ENCODE measurements around the gene PTPN6.

- no peak for TF ChIP-seq CTCF (IDR thresholded peaks at IDR 0.05; ENCODE audit: low read depth, low read length, poor library complexity, severe bottlenecking)
- TF ChIP-seq EZH2phosphoT487 (IDR thresholded peaks at IDR 0.05; ENCODE audit: borderline replicate concordance, low read length) = no peak
Measured at GRCh38 chr12:6975297-6976032, 24.3 kb downstream of the PTPN6 start.

All from DOHH2 (cell line).